Spleen (tissue), 11 donors: ENCODE results near the gene RNASET2. TPM values are rescaled to one million over a fixed set of nuclear protein-coding genes. Genes with fewer than 3 reads are reported as not detected.

ENCODE experiments used
- DNase-seq: peaks from one replicate; pipeline ENCODE4 v3.0.0-alpha.2; 2020
- H3K27ac ChIP-seq, 8 donors: fragments of 200-600 bp; sonication (generic) in 7 of 8; 1 replicate in 4 of 8; 2 replicates in 4 of 8; pipeline versions ENCODE4 v1.5.0 to v1.8.0; 2016 to 2021; ENCODE audit warnings: inconsistent platforms in 4 of 8, mild to moderate bottlenecking in 4 of 8, moderate library complexity in 1 of 8
- H3K27me3 ChIP-seq, 7 donors: fragments of 200-600 bp; sonication (generic) in 6 of 7; replicated peaks in 1 of 7; 1 replicate in 4 of 7; 2 replicates in 3 of 7; pipeline versions ENCODE4 v1.5.0 to v1.8.0; 2016 to 2021; ENCODE audit warnings: inconsistent platforms in 3 of 7, mild to moderate bottlenecking in 1 of 7
- H3K36me3 ChIP-seq, 6 donors: fragments of 200-600 bp; sonication (generic) in 5 of 6; 1 replicate in 4 of 6; 2 replicates in 2 of 6; pipeline versions ENCODE4 v1.5.0 to v1.8.0; 2016 to 2021; ENCODE audit warnings: inconsistent platforms in 2 of 6
- H3K4me1 ChIP-seq, 6 donors: fragments of 200-600 bp; sonication (generic) in 5 of 6; 1 replicate in 3 of 6; 2 replicates in 3 of 6; pipeline versions ENCODE4 v1.5.0 to v1.8.0; 2016 to 2021; ENCODE audit warnings: inconsistent platforms in 3 of 6
- H3K4me3 ChIP-seq, 8 donors: fragments of 200-600 bp; sonication (generic) in 7 of 8; 1 replicate in 4 of 8; 2 replicates in 4 of 8; pipeline versions ENCODE4 v1.5.0 to v1.8.0; 2016 to 2021; ENCODE audit warnings: inconsistent platforms in 4 of 8, mild to moderate bottlenecking in 4 of 8, moderate library complexity in 2 of 8
- H3K9me3 ChIP-seq, 8 donors: fragments of 200-600 bp; sonication (generic) in 7 of 8; 1 replicate in 4 of 8; 2 replicates in 4 of 8; pipeline versions ENCODE4 v1.5.0 to v1.8.0; 2016 to 2021; ENCODE audit warnings: inconsistent platforms in 4 of 8
- CTCF ChIP-seq, 11 experiments: fragments of 200-600 bp in 7 of 11; fragments of 450-650 bp in 4 of 11; sonication (generic) in 4 of 11; IDR thresholded peaks in 8 of 11; conservative IDR thresholded peaks in 3 of 11; 1 replicate in 7 of 11; 2 replicates in 4 of 11; pipeline versions ENCODE4 v1.4.0 to v1.8.0; 2016 to 2021; ENCODE audit warnings: antibody characterized with exemption in 11 of 11, inconsistent platforms in 4 of 11, mild to moderate bottlenecking in 1 of 11
- POLR2A ChIP-seq, 3 donors: fragments of 450-650 bp; IDR thresholded peaks; one replicate each; pipeline ENCODE4 v1.5.1; 2017; ENCODE audit warnings: antibody characterized with exemption in 3 of 3, mild to moderate bottlenecking in 1 of 3
- POLR2AphosphoS5 ChIP-seq, 3 donors: sonication (generic); formaldehyde crosslinking; IDR thresholded peaks; one replicate each; pipeline ENCODE4 v1.5.1; 2017; ENCODE audit warnings: antibody characterized with exemption in 3 of 3
- WGBS, 5 donors: extraction: QIAGEN DNeasy Blood & Tissue Kit in 3 of 5; methylation state at CpG; one replicate each; pipeline versions ENCODE4 v1.1.5 to v1.1.7; 2013 to 2018; 5-methylcytosine and 5-hydroxymethylcytosine counted together
- intact Hi-C: fragments of 100-400 bp; cut with DNase I; formaldehyde crosslinking; loops from one replicate; pipeline ENCODE4 v1.15.0; 2023; ENCODE audit warnings: low total_unique reads
- microRNA-seq, 3 donors: library from miRNA; unstranded; fragments of <30 nt; microRNA quantifications; one replicate each; pipeline versions ENCODE4 to v1.1.0, GENCODE V29; 2019 to 2020
- polyA plus RNA-seq, 3 donors: library from polyadenylated mRNA; stranded (reverse); fragments of 200-250 nt; gene quantifications; one replicate each; pipeline ENCODE4 v1.2.1, GENCODE V29; 2013
- small RNA-seq, 4 donors: library from RNA; depleted of rRNA; stranded (forward); fragments of <200 nt; gene quantifications; one replicate each; pipeline ENCODE3, GENCODE V24; 2016
- total RNA-seq, 7 donors: library from RNA; depleted of rRNA in 3 of 7; stranded (reverse); fragments of >200 nt in 3 of 7; fragmentation: NEBNext Ultra II Directional in 4 of 7; extraction: Animal tissue kit (Norgen Biotek cat#: 25700) in 4 of 7; gene quantifications; one replicate each; pipeline versions ENCODE4 v1.1.0 to v1.2.1, GENCODE V29; 2016 to 2021
- donor health status: healthy with polysubstance abuse.
- donor health status: DM: no; HTN: no; CAD: no; lungs with moderate emphysema.
- donor health status: DM: no; HTN: no; CAD: no.
- donor health status: Bipolar disorder and iron deficiency.
- donor health status: healthy.
- donor health status: DM: no; HTN: no; CAD: no.
- donor health status: DM: yes; HTN: yes; CAD: no.

RNASET2 gene
- total and polyA plus RNA-seq, 10 donors, result 242 to 676 (median 362) TPM

- Histone ChIP-seq H3K4me1 (no peaks in the 10 kb centered on the region), H3K27ac (no peak overlapping the region), H3K36me3 (peaks cover 0 to 3% (median 0%) of the 10 kb centered on the region in 6 donors), H3K27me3 (no peaks in the 10 kb centered on the region), H3K9me3 (peaks cover 0 to 30% (median 13%) of the 10 kb centered on the region in 8 donors), H3K4me3 (no peak overlapping the region)
- intact Hi-C loops, result no loop called here
- no peak for DNase-seq
- TF ChIP-seq CTCF (IDR thresholded peaks at IDR 0.05 in 8 of 11, conservative IDR thresholded peaks at IDR 0.05 in 3 of 11), result no peak
- TF ChIP-seq POLR2A (IDR thresholded peaks at IDR 0.05), result no peak
- no peak for TF ChIP-seq POLR2AphosphoS5 (IDR thresholded peaks at IDR 0.05)
- 88 to 98% (median 95%) methylated on average over 1 of the region's 1 CpG for WGBS, 5 donors
Measured at GRCh38 chr6:166879594-166879993, 76.8 kb downstream of the RNASET2 start.

Small RNAs within 50 kb of the gene (microRNA-seq; reads per million reads assigned to microRNA genes)
- gene MIR3939, result 0.85 to 1.1 (median 1.1) reads per million in 3 donors

Small RNAs within 50 kb of the gene (small RNA-seq; reads per million reads assigned to genes)
- gene MIR3939, result 0 to 0.69 (median 0.14) reads per million in 4 donors

Other genes with a start within 250 kb of the RNASET2 start
- 10 to 100 TPM; 13.1 to 21.8 (median 17.7) TPM for gene CEP43, start 42.8 kb upstream of the RNASET2 start, total RNA-seq
- 10 to 100 TPM in 1 of 3 donors, 1 to 10 TPM in 2; 9.0 to 10.6 (median 9.0) TPM for gene CEP43, start 42.8 kb upstream of the RNASET2 start, polyA plus RNA-seq
- 10 to 100 TPM; 15.5 to 37.0 (median 19.5) TPM for gene CCR6, start 166.5 kb upstream of the RNASET2 start, total RNA-seq
- 10 to 100 TPM; 16.1 to 26.9 (median 22.7) TPM for gene CCR6, start 166.5 kb upstream of the RNASET2 start, polyA plus RNA-seq
- 1 to 10 TPM in 1 of 7 donors, under 1 TPM in 2, not detected in 4; 0.24 to 1.0 (median 0.94) TPM for gene GPR31, start 201.4 kb upstream of the RNASET2 start, total RNA-seq
- gene GPR31, start 201.4 kb upstream of the RNASET2 start, polyA plus RNA-seq, result not detected